Measurements from ENCODE around the gene BMI1.

- TF ChIP-seq CTCF (IDR thresholded peaks at IDR 0.05) (no peak), POLR2A (IDR thresholded peaks at IDR 0.05) (no peak)
Measured at GRCh38 chr10:22323538-22324305, 2.8 kb downstream of the BMI1 start.
